K562 (cell line): ENCODE data around the gene ADGRE3. TPM values are rescaled to one million over a fixed set of nuclear protein-coding genes. Genes with fewer than 3 reads are reported as not detected.

Experiments used
- ATAC-seq: fragments of 200-7000 bp; cut with Tn5 transposase; 3 replicates; pipeline ENCODE4 v1.9.1; 2020; ENCODE audit warnings: moderate library complexity
- BruUV-seq: library from RNA; stranded (reverse); fragments of 400-500 nt; replicated peaks from 2 replicates; lab custom pipeline; 2021; lab: Mats Ljungman, UMichigan
- CTCF ChIA-PET: fragments of 300-600 bp; formaldehyde crosslinking; extraction: SDS; loops from one replicate; lab custom pipeline; 2021; ENCODE audit warnings: low intra/inter-chr PET ratio; lab: Yijun Ruan, JAX
- POLR2A ChIA-PET: fragments of 300-600, 350-650 bp; sonication (Branson Sonifier 250); formaldehyde crosslinking; extraction: SDS; loops from one replicate; lab custom pipeline; 2021; ENCODE audit warnings: antibody characterized with exemption, inconsistent platforms; lab: Yijun Ruan, JAX
- DNase-seq, 4 experiments: peaks; one replicate each; pipeline versions ENCODE4 v3.0.0 to v3.0.0-alpha.2; 2011 to 2018; ENCODE audit warnings: low spot score in 3 of 4, mixed read lengths in 3 of 4; ENCODE audit errors: extremely low read depth in 1 of 4
- FAIRE-seq: peaks from 2 replicates; lab custom pipeline; 2011; peaks lifted over from hg19 to GRCh38; lab: Jason Lieb, UNC
- H2AFZ ChIP-seq: 2 replicates; pipeline ENCODE4 v1.6.0; 2011; ENCODE audit warnings: low read depth, low read length, control low read depth, inconsistent platforms
- H3K27ac ChIP-seq: fragments of 200-600 bp; 3 replicates; pipeline ENCODE4 v1.8.0; 2011; ENCODE audit warnings: low read depth, mild to moderate bottlenecking, control low read depth, inconsistent platforms, low read length, moderate library complexity, mixed read lengths; ENCODE audit errors: extremely low read depth
- H3K27me3 ChIP-seq, 2 experiments: fragments of 300-600 bp in 1 of 2; 2 replicates in 1 of 2; 3 replicates in 1 of 2; pipeline versions ENCODE4 v1.6.0 to v1.8.0; 2011; ENCODE audit warnings: inconsistent platforms in 2 of 2, low read length in 2 of 2, mild to moderate bottlenecking in 1 of 2, mixed read lengths in 1 of 2, moderate library complexity in 1 of 2; ENCODE audit not compliant: control insufficient read depth in 2 of 2, insufficient read depth in 2 of 2
- H3K36me3 ChIP-seq: fragments of 300-600 bp; 3 replicates; pipeline ENCODE4 v1.8.0; 2011; ENCODE audit warnings: mild to moderate bottlenecking, low read length, inconsistent platforms; ENCODE audit not compliant: control insufficient read depth, insufficient read depth
- H3K4me1 ChIP-seq, 2 experiments: fragments of 200-600 bp in 1 of 2; replicated peaks in 1 of 2; 2 replicates in 1 of 2; 3 replicates in 1 of 2; pipeline versions ENCODE4 v1.5.1 to v1.8.0; 2011; ENCODE audit warnings: inconsistent platforms in 2 of 2, low read length in 2 of 2, mild to moderate bottlenecking in 1 of 2, mixed read lengths in 1 of 2, moderate library complexity in 1 of 2; ENCODE audit not compliant: control insufficient read depth in 2 of 2, insufficient read depth in 2 of 2
- H3K4me2 ChIP-seq: 2 replicates; pipeline ENCODE4 v1.6.1; 2011; ENCODE audit warnings: low read length, control low read depth, inconsistent platforms, mixed read lengths; ENCODE audit not compliant: insufficient read depth
- H3K4me3 ChIP-seq: fragments of 200-600 bp; sonication (generic), shearing (Covaris generic); 2 replicates; pipeline ENCODE4 v1.5.1; 2016; ENCODE audit warnings: control low read depth, inconsistent platforms
- H3K79me2 ChIP-seq: fragments of 200-600 bp; 3 replicates; pipeline ENCODE4 v1.8.0; 2011; ENCODE audit warnings: low read length, inconsistent platforms; ENCODE audit not compliant: control insufficient read depth, insufficient read depth
- H3K9ac ChIP-seq, 2 experiments: 2 replicates each; pipeline versions ENCODE4 v1.6.0 to v1.6.1; 2011; ENCODE audit warnings: low read depth in 2 of 2, low read length in 2 of 2, control low read depth in 1 of 2, inconsistent platforms in 1 of 2, mild to moderate bottlenecking in 1 of 2, mixed read lengths in 1 of 2; ENCODE audit not compliant: insufficient read depth in 1 of 2
- H3K9me1 ChIP-seq: one replicate; pipeline ENCODE4 v1.6.0; 2011; ENCODE audit warnings: inconsistent platforms, mild to moderate bottlenecking, low read length, moderate library complexity; ENCODE audit not compliant: control insufficient read depth, insufficient read depth
- H3K9me3 ChIP-seq: replicated peaks from 2 replicates; pipeline ENCODE4 v1.5.1; 2011; ENCODE audit warnings: low read depth, low read length, inconsistent platforms; ENCODE audit not compliant: control insufficient read depth, insufficient read depth
- H4K20me1 ChIP-seq: replicated peaks from 2 replicates; pipeline ENCODE4 v1.6.1; 2011; ENCODE audit warnings: low read length, inconsistent platforms, mixed read lengths; ENCODE audit not compliant: control insufficient read depth, insufficient read depth
- DIDO1 ChIP-seq: fragments of 450-650 bp; IDR thresholded peaks from 2 replicates; pipeline ENCODE4 v1.6.1; 2016; ENCODE audit warnings: low read depth, missing biosample characterization, missing genetic modification characterization
- FOXK2 ChIP-seq, 2 experiments: fragments of 450-650 bp; IDR thresholded peaks in 1 of 2; conservative IDR thresholded peaks in 1 of 2; 2 replicates each; pipeline ENCODE4 v1.6.1; 2016; ENCODE audit warnings: low read depth in 2 of 2, mild to moderate bottlenecking in 1 of 2
- WGBS: fragments of 100-300 bp; shearing (Covaris generic); methylation state at CpG from one replicate; pipeline ENCODE4 v1.1.6; 2016; ENCODE audit warnings: low coverage, mixed read lengths; ENCODE audit not compliant: insufficient coverage; ENCODE audit errors: missing lambda C conversion rate; 5-methylcytosine and 5-hydroxymethylcytosine counted together
- in situ Hi-C: fragments of 300-500 bp; cut with MboI; formaldehyde crosslinking; loops from 4 replicates; pipeline ENCODE4 v1.15.0; 2018; ENCODE audit warnings: inconsistent platforms, mixed read lengths
- intact Hi-C: fragments of 100-400 bp; cut with micrococcal nuclease; formaldehyde crosslinking; loops from 2 replicates; pipeline ENCODE4 v1.14.2; 2022
- polyA plus RNA-seq, 8 experiments: library from polyadenylated mRNA; depleted of rRNA in 4 of 8; stranded (reverse) in 5 of 8; unstranded in 3 of 8; fragments of >200 nt; fragmentation: Nextera tagmentation in 2 of 8; fragmentation: Illumina TruSeq in 1 of 8; extraction: Ambion mirVana in 2 of 8; extraction: Trizol in 1 of 8; gene quantifications; 2 replicates each; pipeline versions ENCODE4 v1.2.1 to v1.2.3, GENCODE V29; 2011 to 2014; ENCODE audit warnings: inconsistent platforms in 1 of 8, missing spikeins in 1 of 8
- total RNA-seq, 7 experiments: library from RNA; depleted of rRNA in 6 of 7; stranded (reverse); fragments of >200 nt in 6 of 7; fragmentation: Illumina TruSeq in 2 of 7; extraction: Trizol in 2 of 7; gene quantifications; 2 replicates each; pipeline versions ENCODE4 v1.2.1 to v1.2.3, GENCODE V29; 2011 to 2021; ENCODE audit warnings: low replicate concordance in 1 of 7
- TF ChIP-seq, protein P1 (sequence below): fragments of 450-650 bp; IDR thresholded peaks from 2 replicates; pipeline ENCODE4 v1.6.1; 2016

The ADGRE3 gene
- total and polyA plus RNA-seq, 9 of the 15 experiments (the other 6 are each of a cell fraction or from before 2014, with no cell fraction given), result not detected

DNA sequence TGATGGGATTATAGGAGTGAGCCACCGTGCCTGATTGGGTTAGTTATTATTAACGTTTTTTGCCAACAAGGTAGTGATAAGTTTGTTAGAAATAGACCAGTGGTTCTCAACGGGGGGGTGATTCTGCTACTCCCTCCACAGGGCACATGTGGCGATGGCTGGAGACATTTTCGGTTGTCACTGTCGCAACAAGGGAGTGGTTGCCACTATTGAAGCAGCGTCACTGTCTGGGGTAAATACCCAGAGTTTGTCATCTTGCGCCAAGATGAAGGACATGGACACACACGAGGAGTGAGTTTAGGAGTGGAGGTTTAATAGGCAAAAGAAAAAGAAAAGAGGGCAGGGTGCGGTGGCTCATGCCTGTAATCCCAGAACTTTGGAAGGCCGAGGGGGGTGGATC, 18.9 kb downstream of the ADGRE3 start:
- H3K4me1 ChIP-seq, result no peaks in the 10 kb centered on the region
- FAIRE-seq, result no peak
- no peaks in the 10 kb centered on the region for H3K9me1 ChIP-seq
- no peaks in the 10 kb centered on the region for H3K79me2 ChIP-seq
- intact Hi-C loops (no loop called here), in situ Hi-C loops (no loop called here)
- H3K9me3 ChIP-seq, result no peaks in the 10 kb centered on the region
- peaks cover 17 to 27% of the 10 kb centered on the region in 2 experiments for H3K27me3 ChIP-seq
- H2AFZ ChIP-seq, result no peak overlapping the region
- H3K36me3 ChIP-seq, result no peaks in the 10 kb centered on the region
- WGBS, result under 1% methylated on average over 11 of the region's 11 CpGs
- no peak for ATAC-seq
- ChIA-PET POLR2A (no interaction called here), CTCF (no interaction called here)
- BruUV-seq, result no TSS peak
- H3K4me3 ChIP-seq, result no peak overlapping the region
- H3K27ac ChIP-seq, result no peak overlapping the region
- TF ChIP-seq DIDO1 (tag) (no peak), FOXK2 (conservative IDR thresholded peaks at IDR 0.05 in 1 of 2, IDR thresholded peaks at IDR 0.05 in 1 of 2; ENCODE audit: low read depth in 2 of 2) (no peak)
- TF ChIP-seq, protein P1, sequence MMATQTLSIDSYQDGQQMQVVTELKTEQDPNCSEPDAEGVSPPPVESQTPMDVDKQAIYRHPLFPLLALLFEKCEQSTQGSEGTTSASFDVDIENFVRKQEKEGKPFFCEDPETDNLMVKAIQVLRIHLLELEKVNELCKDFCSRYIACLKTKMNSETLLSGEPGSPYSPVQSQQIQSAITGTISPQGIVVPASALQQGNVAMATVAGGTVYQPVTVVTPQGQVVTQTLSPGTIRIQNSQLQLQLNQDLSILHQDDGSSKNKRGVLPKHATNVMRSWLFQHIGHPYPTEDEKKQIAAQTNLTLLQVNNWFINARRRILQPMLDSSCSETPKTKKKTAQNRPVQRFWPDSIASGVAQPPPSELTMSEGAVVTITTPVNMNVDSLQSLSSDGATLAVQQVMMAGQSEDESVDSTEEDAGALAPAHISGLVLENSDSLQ, result no peak
- no peak for DNase-seq
- no peak overlapping the region for H3K4me2 ChIP-seq
- no peak overlapping the region for H3K9ac ChIP-seq
- no peaks in the 10 kb centered on the region for H4K20me1 ChIP-seq
